Liver (tissue), 9 donors: Measurements from ENCODE around the gene DSCAML1. TPM values are rescaled to one million over a fixed set of nuclear protein-coding genes. Genes with fewer than 3 reads are reported as not detected.

ENCODE experiments used
- DNase-seq: peaks from one replicate; pipeline ENCODE4 v3.0.0-alpha.2; 2017; ENCODE audit warnings: low spot score
- H3K27ac ChIP-seq, 2 donors: one replicate each; pipeline ENCODE4 v1.7.0; 2013; ENCODE audit warnings: inconsistent platforms in 2 of 2, low read length in 2 of 2, control low read depth in 1 of 2, low read depth in 1 of 2, mild to moderate bottlenecking in 1 of 2
- H3K27me3 ChIP-seq, 4 donors: one replicate each; pipeline versions ENCODE4 v1.6.1 to v1.7.0; 2013; ENCODE audit warnings: low read length in 3 of 4, inconsistent platforms in 1 of 4, mild to moderate bottlenecking in 1 of 4, moderate library complexity in 1 of 4; ENCODE audit not compliant: control insufficient read depth in 4 of 4, insufficient read depth in 4 of 4
- H3K36me3 ChIP-seq, 4 donors: one replicate each; pipeline versions ENCODE4 v1.6.1 to v1.7.0; 2013; ENCODE audit warnings: low read length in 3 of 4, mild to moderate bottlenecking in 3 of 4, low read depth in 1 of 4, moderate library complexity in 1 of 4; ENCODE audit not compliant: control insufficient read depth in 4 of 4, insufficient read depth in 3 of 4
- H3K4me1 ChIP-seq, 4 donors: one replicate each; pipeline versions ENCODE4 v1.6.1 to v1.7.0; 2013; ENCODE audit warnings: low read length in 3 of 4, mild to moderate bottlenecking in 3 of 4, moderate library complexity in 1 of 4; ENCODE audit not compliant: control insufficient read depth in 4 of 4, insufficient read depth in 4 of 4
- H3K4me3 ChIP-seq, 3 donors: one replicate each; pipeline versions ENCODE4 v1.6.1 to v1.7.0; 2013; ENCODE audit warnings: low read length in 3 of 3, control low read depth in 1 of 3, low read depth in 1 of 3, mild to moderate bottlenecking in 1 of 3
- H3K9ac ChIP-seq, 2 donors: one replicate each; pipeline ENCODE4 v1.7.0; 2013; ENCODE audit warnings: low read length in 2 of 2, mild to moderate bottlenecking in 2 of 2, moderate library complexity in 2 of 2, control low read depth in 1 of 2, low read depth in 1 of 2
- H3K9me3 ChIP-seq, 4 donors: one replicate each; pipeline versions ENCODE4 v1.6.1 to v1.7.0; 2013; ENCODE audit warnings: low read length in 3 of 4; ENCODE audit not compliant: control insufficient read depth in 4 of 4
- ATF3 ChIP-seq: IDR thresholded peaks from 2 replicates; pipeline ENCODE4 v1.6.1; 2016; ENCODE audit warnings: antibody characterized with exemption
- CTCF ChIP-seq: fragments of 150-350 bp; IDR thresholded peaks from 2 replicates; pipeline ENCODE4 v1.5.1; 2017; ENCODE audit warnings: improper control_type of control experiment, low read depth, low read length; ENCODE audit not compliant: missing input control
- EGR1 ChIP-seq, 2 donors: IDR thresholded peaks; 2 replicates each; pipeline ENCODE4 v1.6.1; 2016 to 2018; ENCODE audit warnings: antibody characterized with exemption in 2 of 2, low read depth in 2 of 2
- FOXA1 ChIP-seq: IDR thresholded peaks from 2 replicates; pipeline ENCODE4 v1.6.1; 2016; ENCODE audit warnings: antibody characterized with exemption
- FOXA2 ChIP-seq: IDR thresholded peaks from 2 replicates; pipeline ENCODE4 v1.6.1; 2016; ENCODE audit warnings: antibody characterized with exemption
- GABPA ChIP-seq, 2 donors: IDR thresholded peaks in 1 of 2; conservative IDR thresholded peaks in 1 of 2; 2 replicates each; pipeline ENCODE4 v1.6.1; 2016; ENCODE audit warnings: antibody characterized with exemption in 2 of 2, mild to moderate bottlenecking in 1 of 2, moderate library complexity in 1 of 2
- HNF4G ChIP-seq: IDR thresholded peaks from 2 replicates; pipeline ENCODE4 v1.6.1; 2016; ENCODE audit warnings: antibody characterized with exemption
- JUND ChIP-seq, 2 donors: IDR thresholded peaks; 2 replicates each; pipeline ENCODE4 v1.6.1; 2016; ENCODE audit warnings: antibody characterized with exemption in 2 of 2
- MAX ChIP-seq: IDR thresholded peaks from 2 replicates; pipeline ENCODE4 v1.6.1; 2016; ENCODE audit warnings: antibody characterized with exemption
- NR2F2 ChIP-seq: IDR thresholded peaks from 2 replicates; pipeline ENCODE4 v1.6.1; 2016; ENCODE audit warnings: antibody characterized with exemption
- RAD21 ChIP-seq, 2 donors: IDR thresholded peaks; 2 replicates each; pipeline ENCODE4 v1.6.1; 2016; ENCODE audit warnings: antibody characterized with exemption in 2 of 2, mild to moderate bottlenecking in 2 of 2
- REST ChIP-seq: IDR thresholded peaks from 2 replicates; pipeline ENCODE4 v1.6.1; 2016; ENCODE audit warnings: antibody characterized with exemption, mild to moderate bottlenecking
- RXRA ChIP-seq, 2 donors: IDR thresholded peaks; 2 replicates each; pipeline ENCODE4 v1.6.1; 2017 to 2018; ENCODE audit warnings: antibody characterized with exemption in 2 of 2, mild to moderate bottlenecking in 1 of 2
- SP1 ChIP-seq: IDR thresholded peaks from 2 replicates; pipeline ENCODE4 v1.6.1; 2018; ENCODE audit warnings: antibody characterized with exemption, mild to moderate bottlenecking
- TAF1 ChIP-seq: conservative IDR thresholded peaks from 2 replicates; pipeline ENCODE4 v1.6.1; 2016; ENCODE audit warnings: antibody characterized with exemption, mild to moderate bottlenecking
- YY1 ChIP-seq: IDR thresholded peaks from 2 replicates; pipeline ENCODE4 v1.6.1; 2016; ENCODE audit warnings: antibody characterized with exemption, mild to moderate bottlenecking
- ZBTB33 ChIP-seq: IDR thresholded peaks from 2 replicates; pipeline ENCODE4 v1.6.1; 2016; ENCODE audit warnings: antibody characterized with exemption
- WGBS: extraction: QIAGEN DNeasy Blood & Tissue Kit; methylation state at CpG from one replicate; pipeline ENCODE4 v1.1.7; 2013; 5-methylcytosine and 5-hydroxymethylcytosine counted together
- polyA plus RNA-seq, 2 donors: library from polyadenylated mRNA; stranded (reverse) in 1 of 2; unstranded in 1 of 2; fragments of 200-250 nt in 1 of 2; fragments of >200 nt in 1 of 2; fragmentation: Nextera tagmentation in 1 of 2; extraction: Ambion mirVana in 1 of 2; gene quantifications; one replicate each; pipeline versions ENCODE4 v1.2.1 to v1.2.3, GENCODE V29; 2013 to 2015
- total RNA-seq, 2 donors: library from RNA; depleted of rRNA; stranded (reverse); fragments of >200 nt; gene quantifications; one replicate each; pipeline ENCODE4 v1.2.3, GENCODE V29; 2014
- donor health status: healthy.
- donor health status: healthy.
- donor health status: healthy.
- donor health status: healthy.
- donor health status: healthy.

Gene DSCAML1
- total and polyA plus RNA-seq, 4 donors: 0.07 to 0.42 (median 0.20) TPM

- Histone ChIP-seq H3K9ac (no peak overlapping the region), H3K36me3 (no peaks in the 10 kb centered on the region), H3K9me3 (no peaks in the 10 kb centered on the region), H3K4me3 (no peak overlapping the region), H3K27ac (no peak overlapping the region), H3K4me1 (no peaks in the 10 kb centered on the region), H3K27me3 (peaks cover 0 to 3% (median 0%) of the 10 kb centered on the region in 4 donors)
- 81% methylated on average over 5 of the region's 5 CpGs for WGBS
- DNase-seq: no peak
- no peak for TF ChIP-seq HNF4G
- no peak for TF ChIP-seq CTCF
- TF ChIP-seq JUND (IDR thresholded peaks at IDR 0.05): no peak
These were observed 210.6 kb downstream of the DSCAML1 start for GRCh38 chr11:117586392-117586791.

GRCh38 chr11:117585631-117586030 is 211.4 kb downstream of the DSCAML1 start:
- peaks cover 0 to 3% (median 0%) of the 10 kb centered on the region in 4 donors for H3K27me3 ChIP-seq
- no peaks in the 10 kb centered on the region for H3K36me3 ChIP-seq
- no peak overlapping the region for H3K9ac ChIP-seq
- DNase-seq: no peak
- WGBS: 82% methylated on average over 8 of the region's 8 CpGs
- no peaks in the 10 kb centered on the region for H3K4me1 ChIP-seq
- no peak overlapping the region for H3K4me3 ChIP-seq
- no peak overlapping the region for H3K27ac ChIP-seq
- H3K9me3 ChIP-seq: no peaks in the 10 kb centered on the region
- TF ChIP-seq MAX (no peak), JUND (IDR thresholded peaks at IDR 0.05) (no peak), ATF3 (no peak), NR2F2 (no peak), YY1 (no peak), RXRA (IDR thresholded peaks at IDR 0.05) (no peak), FOXA1 (no peak), CTCF (no peak), REST (no peak), RAD21 (IDR thresholded peaks at IDR 0.05) (no peak), ZBTB33 (no peak), FOXA2 (no peak), EGR1 (IDR thresholded peaks at IDR 0.05; ENCODE audit: low read depth in 2 of 2) (no peak), TAF1 (no peak), HNF4G (no peak), GABPA (IDR thresholded peaks at IDR 0.05 in 1 of 2, conservative IDR thresholded peaks at IDR 0.05 in 1 of 2) (no peak), SP1 (no peak)
